ENCODE results near the gene DNASE2. TPM values are rescaled to one million over a fixed set of nuclear protein-coding genes. Genes with fewer than 3 reads are reported as not detected.

DNASE2 gene
- total and polyA plus RNA-seq, 11 donors, result 11.7 to 41.1 (median 23.3) TPM

DNA sequence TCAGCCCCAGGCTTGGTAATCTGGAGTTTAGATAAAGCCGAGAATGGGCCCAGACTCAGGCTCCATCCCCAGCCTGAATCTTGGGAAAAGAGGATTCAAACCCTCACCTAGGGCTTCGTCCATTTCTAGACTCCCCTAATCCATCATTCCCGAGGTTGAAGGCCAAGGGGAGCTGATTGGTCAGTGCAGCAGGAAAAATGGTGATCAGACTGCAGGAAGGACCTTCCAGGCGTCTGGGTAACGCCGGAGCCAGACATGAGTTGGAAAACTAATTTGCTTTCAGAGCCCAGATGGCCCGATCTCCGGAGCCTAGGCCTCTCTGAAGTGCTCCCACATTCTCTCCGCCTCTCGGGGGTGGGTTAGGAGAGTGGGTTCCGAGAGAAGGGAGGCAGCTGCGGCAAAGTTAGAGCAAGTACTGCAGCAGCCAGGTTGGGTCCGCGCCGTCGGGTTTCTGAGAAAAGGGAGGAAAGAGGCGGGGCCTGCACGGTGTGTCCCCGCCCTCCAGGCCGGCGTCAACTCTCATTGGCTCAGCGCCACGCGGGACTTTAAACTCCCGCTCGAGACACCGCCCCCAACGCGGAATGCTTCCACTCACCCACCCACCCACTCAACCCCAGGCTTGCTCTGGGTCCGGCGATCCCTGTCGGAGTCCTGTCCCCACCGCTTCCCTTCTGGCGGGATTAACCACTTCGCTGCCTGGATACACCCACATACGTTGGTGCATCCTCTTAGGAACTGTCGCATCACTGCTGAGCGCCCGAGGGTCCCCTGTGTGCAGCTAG, 46.1 kb downstream of the DNASE2 start:
- ATAC-seq, result no peak

DNA sequence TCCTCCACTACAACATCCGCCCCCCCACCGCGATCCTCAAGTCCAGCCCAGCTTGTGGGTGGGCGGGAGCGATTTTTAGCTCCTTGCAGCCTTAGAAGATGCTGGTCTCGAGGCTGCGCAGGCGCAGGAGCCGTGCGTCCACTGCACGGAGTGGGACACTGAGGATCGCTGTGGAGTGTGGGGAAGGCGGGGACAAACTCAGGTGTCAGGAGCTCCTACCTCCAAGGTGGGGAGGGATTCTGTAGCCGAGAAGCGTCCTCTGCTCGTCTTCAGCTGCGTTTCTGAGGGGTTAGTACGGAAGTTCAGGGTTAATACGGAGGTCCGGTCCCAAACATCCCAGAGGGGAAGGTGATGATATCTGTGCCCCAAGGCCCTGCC, 46.7 kb downstream of the DNASE2 start, which contains the start of gene RTBDN:
TSS of gene RTBDN (minus strand) at position 14 of the 378 bp plus-strand sequence. CDS start 4,600 bp downstream, outside the sequence.
- TF ChIP-seq, protein P1, sequence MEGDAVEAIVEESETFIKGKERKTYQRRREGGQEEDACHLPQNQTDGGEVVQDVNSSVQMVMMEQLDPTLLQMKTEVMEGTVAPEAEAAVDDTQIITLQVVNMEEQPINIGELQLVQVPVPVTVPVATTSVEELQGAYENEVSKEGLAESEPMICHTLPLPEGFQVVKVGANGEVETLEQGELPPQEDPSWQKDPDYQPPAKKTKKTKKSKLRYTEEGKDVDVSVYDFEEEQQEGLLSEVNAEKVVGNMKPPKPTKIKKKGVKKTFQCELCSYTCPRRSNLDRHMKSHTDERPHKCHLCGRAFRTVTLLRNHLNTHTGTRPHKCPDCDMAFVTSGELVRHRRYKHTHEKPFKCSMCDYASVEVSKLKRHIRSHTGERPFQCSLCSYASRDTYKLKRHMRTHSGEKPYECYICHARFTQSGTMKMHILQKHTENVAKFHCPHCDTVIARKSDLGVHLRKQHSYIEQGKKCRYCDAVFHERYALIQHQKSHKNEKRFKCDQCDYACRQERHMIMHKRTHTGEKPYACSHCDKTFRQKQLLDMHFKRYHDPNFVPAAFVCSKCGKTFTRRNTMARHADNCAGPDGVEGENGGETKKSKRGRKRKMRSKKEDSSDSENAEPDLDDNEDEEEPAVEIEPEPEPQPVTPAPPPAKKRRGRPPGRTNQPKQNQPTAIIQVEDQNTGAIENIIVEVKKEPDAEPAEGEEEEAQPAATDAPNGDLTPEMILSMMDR (IDR thresholded peaks at IDR 0.05), result no peak
- TF ChIP-seq POLR2A (IDR thresholded peaks at IDR 0.05), result no peak
- no peak for ATAC-seq
- 6 to 10% (median 7%) methylated on average over 20 of the region's 20 CpGs for WGBS, 4 donors

More for the DNA sequence above, 46.1 kb downstream of the DNASE2 start:
- Histone ChIP-seq H3K9me3 (no peaks in the 10 kb centered on the region), H3K27ac (no peak overlapping the region), H3K27me3 (peaks cover 44 to 97% (median 93%) of the 10 kb centered on the region in 9 donors), H3K4me3 (no peak overlapping the region), H3K36me3 (no peaks in the 10 kb centered on the region), H3K4me1 (peaks cover 0 to 34% (median 13%) of the 10 kb centered on the region in 12 donors)
- intact Hi-C loops (cut with DNase I), result no loop called here
- 6 to 8% (median 7%) methylated on average over 32 to 39 of the region's 39 CpGs for WGBS, 4 donors
- no peak for DNase-seq
- TF ChIP-seq, protein P1 (IDR thresholded peaks at IDR 0.05), result no peak
- TF ChIP-seq POLR2A (IDR thresholded peaks at IDR 0.05), result no peak

DNA sequence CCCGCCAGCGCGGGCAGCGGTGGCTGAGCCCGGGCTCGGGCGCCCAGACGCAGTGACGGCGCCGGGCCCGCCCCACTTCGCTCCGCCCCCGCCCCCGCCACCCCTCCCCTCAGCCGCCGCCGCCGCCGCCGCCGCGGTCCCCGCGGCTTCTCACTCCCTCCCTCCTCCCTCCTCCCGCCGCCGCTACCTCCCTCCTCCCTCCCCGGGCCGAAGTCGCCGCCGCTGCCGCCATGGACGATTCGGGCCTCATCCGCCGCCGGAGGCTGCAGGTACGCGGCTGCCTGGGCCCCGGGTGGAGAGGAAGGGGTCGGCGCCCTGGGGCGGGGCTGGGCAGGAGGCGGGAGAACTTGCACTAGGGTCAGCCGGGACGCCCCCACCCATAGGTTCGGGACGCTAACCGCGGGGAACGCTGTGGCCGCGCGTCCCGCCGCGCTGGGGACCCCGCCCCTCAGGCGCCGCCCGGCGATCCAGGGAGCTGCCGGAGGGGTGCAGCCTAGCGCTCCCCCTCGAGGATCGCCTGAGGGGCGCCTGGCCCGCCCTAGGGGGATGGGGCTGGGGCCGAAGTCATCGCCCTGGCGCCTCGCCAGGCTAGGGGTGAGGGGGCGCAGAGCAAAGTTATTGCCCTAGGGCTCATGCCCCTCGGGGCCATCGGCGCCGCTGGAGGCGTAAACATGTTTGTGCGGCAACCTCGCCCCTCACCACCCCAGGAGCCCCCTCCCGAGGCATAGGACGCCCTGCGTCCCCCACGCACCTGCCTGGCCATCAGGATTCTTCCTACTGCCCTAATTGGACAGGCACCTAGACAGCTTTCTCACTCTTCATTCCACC, 47.3 kb downstream of the DNASE2 start:
- H3K4me3 ChIP-seq, result peak overlapping the region; percentile 25 to 55 (median 44)
- no peak overlapping the region for H3K27ac ChIP-seq
- ATAC-seq, result peak in 1 of 4 donors; percentile 27
- TF ChIP-seq POLR2A (IDR thresholded peaks at IDR 0.05), result no peak
- TF ChIP-seq, protein P1 (IDR thresholded peaks at IDR 0.05), result no peak
- H3K4me1 ChIP-seq, result peaks cover 0 to 34% (median 13%) of the 10 kb centered on the region in 12 donors
- 1 to 2% (median 1%) methylated on average over 20 to 87 of the region's 87 CpGs for WGBS, 4 donors
- intact Hi-C loops (cut with DNase I), result no loop called here
- DNase-seq, result no peak
- no peaks in the 10 kb centered on the region for H3K9me3 ChIP-seq
- H3K27me3 ChIP-seq, result peaks cover 47 to 97% (median 92%) of the 10 kb centered on the region in 9 donors
- H3K36me3 ChIP-seq, result no peaks in the 10 kb centered on the region

More for the DNA sequence above, 46.7 kb downstream of the DNASE2 start, which contains the start of gene RTBDN:
- H3K9me3 ChIP-seq, result no peaks in the 10 kb centered on the region
- no peak within 1 kb of the TSS for H3K27ac ChIP-seq
- peak within 1 kb of the TSS; percentile 25 to 55 (median 44) for H3K4me3 ChIP-seq
- intact Hi-C loops (cut with DNase I), result no loop called here
- H3K36me3 ChIP-seq, result no peaks in the 10 kb centered on the region
- no peak for DNase-seq
- peaks cover 0 to 34% (median 13%) of the 10 kb centered on the region in 12 donors for H3K4me1 ChIP-seq
- peaks cover 47 to 97% (median 93%) of the 10 kb centered on the region in 9 donors for H3K27me3 ChIP-seq

DNA sequence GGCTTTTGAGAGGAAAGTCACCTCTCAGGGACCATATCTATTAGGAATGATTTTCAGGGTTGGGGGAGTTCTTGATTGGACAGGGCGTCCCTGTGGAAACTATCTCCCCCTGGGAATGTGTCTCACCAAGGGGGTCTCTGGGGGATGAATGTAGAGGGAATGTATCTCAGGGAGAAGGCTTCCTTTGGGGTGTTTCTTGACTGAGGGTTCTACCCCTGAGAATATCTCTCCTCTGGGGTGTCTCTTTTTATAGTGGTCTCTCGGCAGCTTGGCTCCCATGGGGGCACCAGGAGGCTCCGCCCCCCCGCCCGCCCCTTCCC, 47.9 kb downstream of the DNASE2 start:
- intact Hi-C loops (cut with DNase I), result no loop called here
- 0 to 8% (median 2%) methylated on average over 2 to 5 of the region's 5 CpGs for WGBS, 4 donors
- Histone ChIP-seq H3K9me3 (no peaks in the 10 kb centered on the region), H3K36me3 (no peaks in the 10 kb centered on the region), H3K4me3 (peak overlapping the region in 7 of 12 donors; percentile 39 to 55 (median 51)), H3K4me1 (peaks cover 0 to 32% (median 10%) of the 10 kb centered on the region in 12 donors), H3K27ac (no peak overlapping the region), H3K27me3 (peaks cover 50 to 97% (median 86%) of the 10 kb centered on the region in 9 donors)
- no peak for ATAC-seq
- TF ChIP-seq, protein P1 (IDR thresholded peaks at IDR 0.05), result no peak
- no peak for TF ChIP-seq POLR2A (IDR thresholded peaks at IDR 0.05)
- no peak for DNase-seq

Measured in heart left ventricle (tissue), 16 donors.